Cardiac muscle cell (in vitro differentiated cells and primary cell): ENCODE data around the gene NPBWR2. TPM values are rescaled to one million over a fixed set of nuclear protein-coding genes. Genes with fewer than 3 reads are reported as not detected.
"Not testable (repeated sequence)": the region's sequence is repeated elsewhere in the genome, so short reads cannot be mapped to it uniquely, and the experiment has no call there.

Experiments
- DNase-seq, 2 donors: peaks; one replicate each; pipeline versions ENCODE4 v3.0.0 to v3.0.0-alpha.2; 2010 to 2017; ENCODE audit warnings: low read depth in 1 of 2, low spot score in 1 of 2
- H3K27ac ChIP-seq: fragments of 200-600 bp; sonication (generic); 2 replicates; pipeline ENCODE4 v1.5.1; 2016
- H3K27me3 ChIP-seq: fragments of 200-600 bp; sonication (generic); 2 replicates; pipeline ENCODE4 v1.6.0; 2016; ENCODE audit warnings: control low read depth
- H3K36me3 ChIP-seq: fragments of 200-600 bp; sonication (generic); 2 replicates; pipeline ENCODE4 v1.5.1; 2016; ENCODE audit warnings: control low read depth
- H3K4me1 ChIP-seq: fragments of 200-600 bp; sonication (generic); 2 replicates; pipeline ENCODE4 v1.8.1; 2017; ENCODE audit warnings: low read depth, mild to moderate bottlenecking, mixed run types
- H3K4me3 ChIP-seq: fragments of 200-600 bp; sonication (generic); 2 replicates; pipeline ENCODE4 v1.5.1; 2016; ENCODE audit warnings: mild to moderate bottlenecking
- H3K9me3 ChIP-seq: fragments of 200-600 bp; sonication (generic); 2 replicates; pipeline ENCODE4 v1.5.1; 2017; ENCODE audit warnings: low read depth, mild to moderate bottlenecking, control low read depth
- polyA plus RNA-seq: library from polyadenylated mRNA; unstranded; fragments of >200 nt; fragmentation: Nextera tagmentation; extraction: Ambion mirVana; gene quantifications from 2 replicates; pipeline ENCODE4 v1.2.1, GENCODE V29; 2016
- total RNA-seq: library from RNA; depleted of rRNA; stranded (reverse); fragments of >200 nt; gene quantifications from 2 replicates; pipeline ENCODE4 v1.2.3, GENCODE V29; 2016
- TF ChIP-seq, protein P1 (sequence below): IDR thresholded peaks from 2 replicates; pipeline ENCODE4 v1.5.1; 2012; ENCODE audit warnings: low read depth, mild to moderate bottlenecking, low read length

NPBWR2 gene
- total and polyA plus RNA-seq, 2 experiments from 2014 or later, result not detected

DNA sequence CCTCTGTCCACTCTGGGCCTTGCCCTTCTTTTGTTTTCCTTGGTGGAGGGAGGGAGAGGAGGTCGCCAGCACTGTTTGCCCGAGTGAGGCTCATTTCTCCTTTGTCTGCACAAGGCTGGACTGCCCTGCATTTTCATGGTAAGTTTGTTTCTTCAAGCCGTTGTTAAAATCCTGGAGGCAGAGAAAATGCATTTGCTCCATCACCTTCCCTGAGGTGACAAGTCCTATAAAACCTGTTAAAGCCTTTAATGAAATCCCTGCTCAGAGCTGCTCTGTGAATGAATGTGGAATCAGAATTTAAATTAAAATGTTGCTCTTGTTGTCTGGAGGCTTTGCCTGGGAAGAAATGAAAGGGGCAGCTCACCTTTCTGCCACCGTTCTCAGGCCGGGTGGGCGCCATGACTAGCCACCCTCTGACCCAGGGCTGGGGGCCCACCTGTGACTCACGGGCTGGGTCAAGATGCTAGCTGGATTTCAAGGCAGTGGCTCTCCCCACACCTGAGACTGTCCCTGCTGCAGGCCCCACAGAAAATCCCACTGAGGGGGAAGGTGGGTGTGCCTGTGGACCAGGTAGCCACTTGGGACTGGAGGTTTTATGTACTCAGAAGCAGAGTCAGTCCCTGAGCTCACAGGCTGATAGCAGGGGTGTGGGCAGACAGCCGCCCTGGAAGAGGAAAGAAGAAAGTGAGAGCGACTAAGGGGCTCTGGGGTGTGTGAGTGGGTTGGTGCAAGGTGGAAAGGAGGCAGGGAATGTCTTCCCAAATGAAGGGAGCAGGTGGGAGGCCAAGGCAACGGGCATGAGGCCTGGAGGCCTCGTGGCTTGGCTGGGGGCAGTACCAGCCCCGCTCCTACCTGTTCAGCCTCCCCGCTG is 32.9 kb upstream of the NPBWR2 start:
- no peaks in the 10 kb centered on the region for H3K36me3 ChIP-seq
- H3K27me3 ChIP-seq, result no peaks in the 10 kb centered on the region
- TF ChIP-seq, protein P1, sequence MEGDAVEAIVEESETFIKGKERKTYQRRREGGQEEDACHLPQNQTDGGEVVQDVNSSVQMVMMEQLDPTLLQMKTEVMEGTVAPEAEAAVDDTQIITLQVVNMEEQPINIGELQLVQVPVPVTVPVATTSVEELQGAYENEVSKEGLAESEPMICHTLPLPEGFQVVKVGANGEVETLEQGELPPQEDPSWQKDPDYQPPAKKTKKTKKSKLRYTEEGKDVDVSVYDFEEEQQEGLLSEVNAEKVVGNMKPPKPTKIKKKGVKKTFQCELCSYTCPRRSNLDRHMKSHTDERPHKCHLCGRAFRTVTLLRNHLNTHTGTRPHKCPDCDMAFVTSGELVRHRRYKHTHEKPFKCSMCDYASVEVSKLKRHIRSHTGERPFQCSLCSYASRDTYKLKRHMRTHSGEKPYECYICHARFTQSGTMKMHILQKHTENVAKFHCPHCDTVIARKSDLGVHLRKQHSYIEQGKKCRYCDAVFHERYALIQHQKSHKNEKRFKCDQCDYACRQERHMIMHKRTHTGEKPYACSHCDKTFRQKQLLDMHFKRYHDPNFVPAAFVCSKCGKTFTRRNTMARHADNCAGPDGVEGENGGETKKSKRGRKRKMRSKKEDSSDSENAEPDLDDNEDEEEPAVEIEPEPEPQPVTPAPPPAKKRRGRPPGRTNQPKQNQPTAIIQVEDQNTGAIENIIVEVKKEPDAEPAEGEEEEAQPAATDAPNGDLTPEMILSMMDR, result no peak
- no peak overlapping the region for H3K27ac ChIP-seq
- H3K4me3 ChIP-seq, result no peak overlapping the region
- H3K9me3 ChIP-seq, result no peaks in the 10 kb centered on the region
- H3K4me1 ChIP-seq, result no peaks in the 10 kb centered on the region
- no peak for DNase-seq

DNA sequence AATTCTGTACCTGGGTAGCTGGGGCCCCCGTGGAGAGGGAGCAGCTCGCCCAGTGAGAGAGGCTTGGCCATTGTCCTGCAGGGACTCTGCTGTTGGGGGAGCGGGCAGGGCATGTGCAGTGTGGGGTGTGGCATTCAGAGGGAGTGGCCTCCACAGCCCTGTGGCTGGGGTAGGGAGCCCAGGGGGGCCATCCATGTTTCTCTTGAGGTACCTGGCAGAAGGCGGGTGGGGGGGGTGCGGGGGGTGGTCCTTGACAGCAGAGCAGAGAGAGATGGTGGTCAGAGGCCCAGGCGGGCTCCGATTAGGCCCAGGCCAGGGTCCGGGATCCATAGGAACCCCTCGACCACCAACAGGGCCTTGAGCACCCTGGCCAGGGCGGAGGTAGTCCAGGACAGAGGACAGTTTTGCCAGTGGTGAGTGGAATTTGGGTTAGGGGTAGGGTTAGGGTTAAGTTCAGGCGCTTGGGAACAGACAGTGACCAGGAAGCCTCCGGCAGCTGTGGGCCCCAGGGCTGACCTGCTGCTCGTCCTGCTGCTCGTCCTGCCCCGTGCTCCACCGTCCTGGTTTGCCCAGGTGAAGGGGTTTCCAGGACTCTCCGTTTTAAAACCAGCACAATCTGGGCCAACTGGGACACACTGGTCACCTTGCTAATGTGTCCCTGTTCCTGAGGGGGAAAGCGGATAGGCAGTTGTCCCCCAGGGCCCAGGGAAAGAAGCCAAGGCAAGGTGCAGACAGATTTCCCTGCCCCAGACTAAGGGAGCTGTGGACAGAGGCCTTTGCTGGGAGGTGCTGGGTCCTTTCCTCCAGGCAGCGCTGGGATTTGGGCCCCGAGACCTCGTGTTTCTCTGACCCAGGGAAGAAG is 32.1 kb upstream of the NPBWR2 start:
- Histone ChIP-seq H3K9me3 (no peaks in the 10 kb centered on the region), H3K4me3 (no peak overlapping the region), H3K27me3 (no peaks in the 10 kb centered on the region), H3K36me3 (no peaks in the 10 kb centered on the region), H3K27ac (no peak overlapping the region), H3K4me1 (no peaks in the 10 kb centered on the region)
- TF ChIP-seq, protein P1, result no peak
- no peak for DNase-seq

DNA sequence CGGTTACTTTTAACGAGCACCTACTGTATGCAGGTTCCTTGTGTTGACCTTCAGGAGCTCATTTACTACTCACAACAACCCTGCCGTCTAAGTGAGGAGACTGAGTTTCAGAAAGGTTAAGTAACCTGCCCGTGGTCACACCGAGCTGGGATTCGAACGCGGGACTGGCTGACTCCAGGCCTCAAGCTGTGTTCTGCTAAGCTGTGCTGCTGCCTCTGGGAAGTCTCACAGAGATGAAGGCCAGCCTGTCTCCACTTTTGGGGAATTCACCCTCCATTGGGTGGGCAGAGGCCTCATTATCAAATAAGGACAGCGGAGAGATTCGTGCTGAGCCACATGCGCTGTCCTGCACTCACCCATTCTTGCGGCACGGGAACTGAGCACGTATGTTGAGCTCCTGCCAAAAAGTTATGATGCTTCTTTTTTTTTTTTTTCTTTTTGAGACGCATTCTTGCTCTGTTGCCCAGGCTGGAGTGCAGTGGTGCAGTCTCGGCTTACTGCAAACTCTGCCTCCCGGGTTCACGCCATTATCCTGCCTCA is 31.0 kb upstream of the NPBWR2 start:
- no peaks in the 10 kb centered on the region for H3K36me3 ChIP-seq
- no peak overlapping the region for H3K27ac ChIP-seq
- H3K27me3 ChIP-seq, result no peaks in the 10 kb centered on the region
- no peaks in the 10 kb centered on the region for H3K9me3 ChIP-seq
- no peak overlapping the region for H3K4me3 ChIP-seq
- DNase-seq, result no peak
- H3K4me1 ChIP-seq, result no peaks in the 10 kb centered on the region
- TF ChIP-seq, protein P1, result no peak

DNA sequence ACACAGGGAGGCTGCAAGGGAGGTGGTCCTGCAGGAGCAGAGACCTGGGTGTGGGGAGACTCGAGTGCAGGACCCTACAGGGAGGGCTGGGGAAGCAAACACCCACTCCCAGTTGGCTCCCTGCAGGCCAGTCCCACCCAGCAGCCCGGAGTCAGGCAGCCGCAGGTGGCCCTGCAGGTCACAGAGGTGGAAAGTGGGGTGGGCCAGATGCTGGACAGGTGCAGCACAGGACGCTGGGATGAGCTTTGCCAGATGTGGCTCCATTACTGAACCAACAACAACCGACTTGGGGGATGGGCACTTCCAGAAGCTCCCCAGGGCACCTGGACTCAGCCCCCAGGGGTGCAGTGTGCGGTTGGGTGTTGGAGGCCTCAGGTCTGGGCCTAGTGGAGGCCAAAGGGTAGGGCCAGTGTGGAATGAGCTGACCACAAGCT is 30.2 kb upstream of the NPBWR2 start:
- no peaks in the 10 kb centered on the region for H3K9me3 ChIP-seq
- DNase-seq, result no peak
- H3K36me3 ChIP-seq, result no peaks in the 10 kb centered on the region
- TF ChIP-seq, protein P1, result no peak
- no peaks in the 10 kb centered on the region for H3K4me1 ChIP-seq
- H3K4me3 ChIP-seq, result no peak overlapping the region
- H3K27me3 ChIP-seq, result no peaks in the 10 kb centered on the region
- H3K27ac ChIP-seq, result no peak overlapping the region

DNA sequence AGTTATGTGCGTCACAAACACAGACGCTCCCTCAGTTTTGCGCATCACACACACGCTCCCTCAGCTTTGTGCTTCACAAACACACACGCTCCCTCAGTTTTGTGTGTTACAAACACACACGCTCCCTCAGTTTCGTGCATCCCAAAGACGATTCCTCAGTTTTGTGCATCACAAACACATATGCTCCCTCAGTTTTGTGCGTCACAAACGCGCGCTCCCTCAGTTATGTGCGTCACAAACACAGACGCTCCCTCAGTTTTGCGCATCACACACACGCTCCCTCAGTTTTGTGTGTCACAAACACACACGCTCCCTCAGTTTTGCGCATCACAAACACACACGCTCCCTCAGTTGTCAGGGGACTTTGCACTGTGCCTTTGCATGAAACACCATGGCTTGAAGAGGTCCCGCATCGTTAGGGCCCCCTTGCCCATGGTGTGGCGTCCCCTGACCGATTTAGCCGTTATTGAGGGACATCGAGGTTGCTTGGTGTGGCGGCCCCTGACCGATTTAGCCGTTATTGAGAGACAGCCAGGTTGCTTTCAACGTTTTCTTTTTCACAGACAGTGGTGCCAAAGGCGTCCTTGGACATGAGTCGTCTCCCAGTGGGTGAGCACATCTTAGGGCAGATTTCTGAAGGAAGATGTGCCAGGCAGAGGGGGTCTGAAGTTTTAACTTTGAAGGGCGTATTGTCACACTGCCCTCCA is 28.8 kb upstream of the NPBWR2 start:
- DNase-seq, result no peak
- Histone ChIP-seq H3K9me3 (no peaks in the 10 kb centered on the region), H3K27me3 (no peaks in the 10 kb centered on the region), H3K4me3 (no peak overlapping the region), H3K4me1 (no peaks in the 10 kb centered on the region), H3K27ac (no peak overlapping the region), H3K36me3 (no peaks in the 10 kb centered on the region)
- TF ChIP-seq, protein P1, result no peak

DNA sequence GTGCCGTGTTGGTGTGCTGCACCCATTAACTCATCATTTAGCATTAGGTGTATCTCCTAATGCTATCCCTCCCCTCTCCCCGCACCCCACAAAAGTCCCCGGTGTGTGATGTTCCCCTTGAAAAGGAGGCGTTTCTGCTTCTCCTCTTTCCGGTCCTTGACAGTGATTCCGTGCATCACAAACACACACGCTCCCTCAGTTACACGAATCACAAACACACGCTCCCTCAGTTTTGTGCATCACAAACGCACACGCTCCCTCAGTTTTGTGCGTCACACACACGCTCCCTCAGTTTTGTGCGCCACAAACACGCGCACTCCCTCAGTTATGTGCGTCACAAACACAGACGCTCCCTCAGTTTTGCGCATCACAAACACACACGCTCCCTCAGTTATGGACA is 27.4 kb upstream of the NPBWR2 start:
- not testable (repeated sequence) for H3K36me3 ChIP-seq, H3K4me1 ChIP-seq, H3K4me3 ChIP-seq, H3K27ac ChIP-seq, DNase-seq, H3K27me3 ChIP-seq, H3K9me3 ChIP-seq
